Keratinocyte (primary cell): ENCODE data around the gene KCNC1. TPM values are rescaled to one million over a fixed set of nuclear protein-coding genes. Genes with fewer than 3 reads are reported as not detected.

Experiments used
- DNase-seq: peaks from one replicate; pipeline ENCODE4 v3.0.0-alpha.2; 2011; ENCODE audit warnings: low read depth, missing footprints, low spot score
- FAIRE-seq: peaks from 2 replicates; lab custom pipeline; 2011; peaks lifted over from hg19 to GRCh38; lab: Jason Lieb, UNC
- H2AFZ ChIP-seq: 2 replicates; pipeline ENCODE4 v1.6.0; 2012; ENCODE audit warnings: low read length, control low read depth, inconsistent platforms; ENCODE audit not compliant: control insufficient read depth
- H3K27ac ChIP-seq: 2 replicates; pipeline ENCODE4 v1.5.1; 2011; ENCODE audit warnings: low read length; ENCODE audit not compliant: control insufficient read depth, insufficient read depth
- H3K27me3 ChIP-seq: 3 replicates; pipeline ENCODE4 v1.6.0; 2011; ENCODE audit warnings: low read length; ENCODE audit not compliant: control insufficient read depth, insufficient read depth; ENCODE audit errors: extremely low read depth
- H3K36me3 ChIP-seq, 2 experiments: 2 replicates in 1 of 2; 3 replicates in 1 of 2; pipeline ENCODE4 v1.5.1; 2011; ENCODE audit warnings: low read length in 2 of 2, mild to moderate bottlenecking in 1 of 2; ENCODE audit not compliant: control insufficient read depth in 2 of 2, insufficient read depth in 2 of 2; ENCODE audit errors: extremely low read depth in 1 of 2
- H3K4me1 ChIP-seq: 3 replicates; pipeline ENCODE4 v1.5.1; 2011; ENCODE audit warnings: low read length; ENCODE audit not compliant: control insufficient read depth, insufficient read depth; ENCODE audit errors: extremely low read depth
- H3K4me2 ChIP-seq: 3 replicates; pipeline ENCODE4 v1.6.0; 2011; ENCODE audit warnings: low read depth, low read length; ENCODE audit not compliant: control insufficient read depth, insufficient read depth; ENCODE audit errors: extremely low read depth
- H3K4me3 ChIP-seq, 3 experiments: fragments of 200-600 bp in 1 of 3; sonication (generic) in 1 of 3; 2 replicates in 2 of 3; 3 replicates in 1 of 3; pipeline ENCODE4 v1.5.1; 2011 to 2016; ENCODE audit warnings: low read length in 3 of 3, mild to moderate bottlenecking in 3 of 3, control low read depth in 2 of 3, inconsistent platforms in 1 of 3, low read depth in 1 of 3, mixed read lengths in 1 of 3, mixed run types in 1 of 3, moderate library complexity in 1 of 3; ENCODE audit not compliant: control insufficient read depth in 2 of 3, insufficient read depth in 2 of 3; ENCODE audit errors: extremely low read depth in 1 of 3
- H3K79me2 ChIP-seq: 2 replicates; pipeline ENCODE4 v1.6.0; 2012; ENCODE audit warnings: low read length; ENCODE audit not compliant: control insufficient read depth, insufficient read depth
- H3K9ac ChIP-seq: 3 replicates; pipeline ENCODE4 v1.6.0; 2011; ENCODE audit warnings: low read length; ENCODE audit not compliant: control insufficient read depth, insufficient read depth; ENCODE audit errors: extremely low read depth
- H3K9me1 ChIP-seq: 3 replicates; pipeline ENCODE4 v1.6.0; 2011; ENCODE audit warnings: low read length; ENCODE audit not compliant: control insufficient read depth, insufficient read depth; ENCODE audit errors: extremely low read depth
- H3K9me3 ChIP-seq: 2 replicates; pipeline ENCODE4 v1.5.1; 2012; ENCODE audit warnings: low read depth, low read length; ENCODE audit not compliant: control insufficient read depth
- H4K20me1 ChIP-seq: 3 replicates; pipeline ENCODE4 v1.6.0; 2011; ENCODE audit warnings: low read length; ENCODE audit not compliant: control insufficient read depth, insufficient read depth; ENCODE audit errors: extremely low read depth
- CTCF ChIP-seq, 3 experiments: IDR thresholded peaks in 1 of 3; conservative IDR thresholded peaks in 1 of 3; optimal IDR thresholded peaks in 1 of 3; 2 replicates in 2 of 3; 3 replicates in 1 of 3; pipeline versions ENCODE3 to v1.5.1; 2011; ENCODE audit warnings: low read length in 3 of 3, mild to moderate bottlenecking in 3 of 3, moderate library complexity in 2 of 3, control low read depth in 1 of 3, inconsistent platforms in 1 of 3; ENCODE audit not compliant: insufficient read depth in 2 of 3; ENCODE audit errors: extremely low read depth in 1 of 3
- EZH2 ChIP-seq: IDR thresholded peaks from one replicate; pipeline ENCODE4 v1.6.1; 2012; ENCODE audit warnings: inconsistent platforms, mild to moderate bottlenecking, low read length, moderate library complexity
- dilution Hi-C: fragments of 300-500 bp; cut with MboI; formaldehyde crosslinking; loops from one replicate; pipeline ENCODE4 v1.7.0; 2020; ENCODE audit warnings: low sequenced_read_pairs; ENCODE audit not compliant: extremely low pct_ligation_motif_present
- polyA plus RNA-seq, 5 experiments: library from polyadenylated mRNA; depleted of rRNA in 3 of 5; stranded (reverse) in 3 of 5; stranded (forward) in 1 of 5; unstranded in 1 of 5; fragments of >200 nt; gene quantifications; 1 replicate in 1 of 5; 2 replicates in 3 of 5; 3 replicates in 1 of 5; pipeline versions ENCODE4 v1.2.1 to v1.2.3, GENCODE V29; 2011 to 2012; ENCODE audit warnings: missing spikeins in 2 of 5, low read depth in 1 of 5, low replicate concordance in 1 of 5

The KCNC1 gene
- polyA plus RNA-seq, 1 donor (not counting 4 experiments of a cell fraction or from before 2014, with no cell fraction given) = not detected

DNA sequence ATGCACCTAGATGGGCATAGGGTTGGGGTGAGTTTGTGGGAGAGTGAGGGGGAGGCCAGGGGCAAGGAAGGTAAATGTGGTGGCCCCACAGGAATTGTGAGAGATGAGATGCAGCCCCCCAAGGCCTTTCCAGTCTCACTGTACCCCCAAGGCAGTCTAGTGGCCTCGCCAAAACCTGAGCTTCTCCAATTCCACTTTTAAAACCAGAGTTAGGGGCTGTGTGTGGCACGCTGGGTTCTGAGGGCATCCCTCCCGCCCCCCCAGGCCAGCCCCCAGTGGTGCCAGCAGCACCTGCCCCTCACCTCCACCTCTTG lies 40.4 kb downstream of the KCNC1 start:
- H2AFZ ChIP-seq = no peak overlapping the region
- no peaks in the 10 kb centered on the region for H3K9me3 ChIP-seq
- H3K27ac ChIP-seq = no peak overlapping the region
- H3K79me2 ChIP-seq = no peaks in the 10 kb centered on the region
- no peaks in the 10 kb centered on the region for H3K9me1 ChIP-seq
- H3K4me2 ChIP-seq = no peak overlapping the region
- no peak overlapping the region for H3K4me3 ChIP-seq
- dilution Hi-C loops = no loop called here
- H3K4me1 ChIP-seq = no peaks in the 10 kb centered on the region
- peaks cover under 1% of the 10 kb centered on the region for H3K27me3 ChIP-seq
- DNase-seq = no peak
- TF ChIP-seq EZH2 = no peak
- TF ChIP-seq CTCF (optimal IDR thresholded peaks at IDR 0.05 in 1 of 3, IDR thresholded peaks at IDR 0.05 in 1 of 3, conservative IDR thresholded peaks at IDR 0.05 in 1 of 3; ENCODE audit: extremely low read depth in 1 of 3, insufficient read depth in 2 of 3, low read length in 3 of 3) = no peak
- H3K9ac ChIP-seq = no peak overlapping the region
- no peaks in the 10 kb centered on the region for H4K20me1 ChIP-seq
- H3K36me3 ChIP-seq = no peaks in the 10 kb centered on the region
- FAIRE-seq = no peak

DNA sequence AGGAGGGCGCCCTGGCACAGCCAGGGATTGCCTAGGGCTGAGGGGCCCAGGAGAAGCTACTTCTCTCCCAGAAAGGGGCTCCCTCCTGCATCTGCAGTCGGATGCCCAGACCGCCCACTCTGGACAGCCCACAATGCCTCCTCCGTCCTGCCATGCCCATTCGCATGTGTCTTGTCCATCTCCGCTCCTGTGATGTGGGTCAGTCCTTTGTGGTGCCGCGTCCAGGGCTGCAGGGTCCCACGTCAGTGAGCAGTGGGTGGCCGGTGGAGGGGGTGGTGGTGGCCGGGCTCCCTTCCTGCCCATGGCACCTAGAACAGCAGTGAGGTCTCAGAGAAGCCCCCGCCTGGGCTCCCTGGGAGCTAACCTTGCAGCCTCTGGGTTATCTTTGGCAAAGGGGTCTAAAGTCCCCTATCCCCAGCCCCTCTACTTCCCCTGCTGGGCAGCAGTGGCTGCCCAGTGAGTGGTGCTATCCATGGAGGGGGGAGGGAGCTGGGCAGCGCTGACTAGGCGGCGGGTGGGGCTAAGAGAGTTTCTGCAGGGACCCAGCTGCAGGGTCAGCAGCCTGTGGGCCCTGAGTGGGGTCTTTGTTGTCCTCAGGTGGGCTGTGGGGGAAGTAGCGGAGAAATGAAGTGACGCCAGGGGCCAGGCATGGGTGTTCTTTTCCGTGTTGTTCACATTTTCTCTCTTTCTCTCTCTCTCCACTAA lies 41.1 kb downstream of the KCNC1 start:
- Histone ChIP-seq H3K36me3 (no peaks in the 10 kb centered on the region), H3K9ac (no peak overlapping the region), H3K4me3 (no peak overlapping the region), H3K79me2 (no peaks in the 10 kb centered on the region), H3K9me1 (no peaks in the 10 kb centered on the region), H3K9me3 (no peaks in the 10 kb centered on the region), H3K4me2 (no peak overlapping the region), H3K27me3 (peaks cover 7% of the 10 kb centered on the region), H3K4me1 (no peaks in the 10 kb centered on the region), H3K27ac (no peak overlapping the region), H4K20me1 (no peaks in the 10 kb centered on the region), H2AFZ (no peak overlapping the region)
- DNase-seq (no peak), FAIRE-seq (no peak)
- dilution Hi-C loops = no loop called here
- TF ChIP-seq CTCF (optimal IDR thresholded peaks at IDR 0.05 in 1 of 3, IDR thresholded peaks at IDR 0.05 in 1 of 3, conservative IDR thresholded peaks at IDR 0.05 in 1 of 3; ENCODE audit: extremely low read depth in 1 of 3, insufficient read depth in 2 of 3, low read length in 3 of 3) (no peak), EZH2 (no peak)
